Measurements from ENCODE around the gene AGPS. TPM values are rescaled to one million over a fixed set of nuclear protein-coding genes. Genes with fewer than 3 reads are reported as not detected.

AGPS gene
- total and polyA plus RNA-seq, 10 of the 15 experiments (the other 5 are each of a cell fraction or from before 2014, with no cell fraction given) = 7.9 to 54.2 (median 38.7) TPM

- H4K20me1 ChIP-seq (ENCODE audit: control insufficient read depth, insufficient read depth) = no peaks in the 10 kb centered on the region
- DNase-seq (ENCODE audit: low read depth, low spot score) (no peak), ATAC-seq (no peak), FAIRE-seq (peak; percentile 75)
- H2AFZ ChIP-seq (ENCODE audit: control insufficient read depth, low read depth, low read length) = no peak overlapping the region
- no peaks in the 10 kb centered on the region for H3K79me2 ChIP-seq (ENCODE audit: control insufficient read depth, insufficient read depth, low read length)
- H3K27me3 ChIP-seq (replicated peaks in 1 of 2; ENCODE audit: control insufficient read depth in 2 of 2, insufficient read depth in 2 of 2, low read length in 1 of 2) = no peaks in the 10 kb centered on the region
- H3K36me3 ChIP-seq (ENCODE audit: control insufficient read depth in 2 of 2, insufficient read depth in 2 of 2, low read length in 1 of 2) = no peaks in the 10 kb centered on the region; a peak in 1 of 4 replicates
- WGBS (ENCODE audit: insufficient coverage, insufficient replicate concordance, low lambda C conversion rate, missing lambda C conversion rate) = 95% methylated on average over 2 of the region's 2 CpGs
- SMC1A ChIA-PET (ENCODE audit: uncharacterized antibody, unreplicated experiment) = interaction anchor here (0.6 kb wide), 1 partner anchor 234 kb away, joined by 3 read pairs; no protein-coding TSS in a partner anchor
- no peak overlapping the region for H3K4me3 ChIP-seq
- H3K9me3 ChIP-seq (replicated peaks; ENCODE audit: control insufficient read depth, insufficient read depth, low read length) = no peaks in the 10 kb centered on the region; the same call in 1 of the 3 replicates
- no peak overlapping the region for H3K4me2 ChIP-seq (ENCODE audit: control insufficient read depth, insufficient read depth)
- no peak overlapping the region for H3K9ac ChIP-seq (ENCODE audit: control insufficient read depth, insufficient read depth, low read length)
- POLR2A ChIA-PET = no interaction called here
- RAD21 ChIA-PET (ENCODE audit: unreplicated experiment) = no interaction called here
- CTCF ChIA-PET = interaction anchor here (0.5 to 1.5 kb wide), 2 partner anchors 12 to 1058 kb away, joined by 3 to 6 read pairs; no protein-coding TSS in a partner anchor
- no peaks in the 10 kb centered on the region for H3K4me1 ChIP-seq (ENCODE audit: control insufficient read depth, insufficient read depth, low read length)
- no peak overlapping the region for H3K27ac ChIP-seq (ENCODE audit: control insufficient read depth, insufficient read depth)
- intact Hi-C loops (cut with micrococcal nuclease; ENCODE audit: unreplicated experiment) = no loop called here
- TF ChIP-seq JUND (IDR thresholded peaks at IDR 0.05; ENCODE audit: low read depth, low read length) = no peak
- no peak for TF ChIP-seq NR2C1 (IDR thresholded peaks at IDR 0.05)
- TF ChIP-seq CBX5 (IDR thresholded peaks at IDR 0.05; ENCODE audit: low read depth) = peak; percentile 75; the same call in 1 of the 2 replicates
- in situ Hi-C loops (cut with MboI) = no loop called here
- no TSS peak for BruUV-seq (replicated peaks)
Measured at GRCh38 chr2:177478029-177478428, 85.5 kb downstream of the AGPS start.

GRCh38 chr2:177478907-177479306, 86.3 kb downstream of the AGPS start:
- H3K79me2 ChIP-seq (ENCODE audit: control insufficient read depth, insufficient read depth, low read length) = no peaks in the 10 kb centered on the region
- ChIA-PET CTCF (interaction anchor here (1.5 kb wide), 1 partner anchor 11 kb away, joined by 6 read pairs; no protein-coding TSS in a partner anchor), RAD21 (ENCODE audit: unreplicated experiment) (no interaction called here), POLR2A (no interaction called here), SMC1A (ENCODE audit: uncharacterized antibody, unreplicated experiment) (interaction anchor here (0.8 kb wide), 1 partner anchor 38 kb away, joined by 3 read pairs; no protein-coding TSS in a partner anchor)
- FAIRE-seq (no peak), DNase-seq (ENCODE audit: low read depth, low spot score) (no peak), ATAC-seq (no peak)
- H2AFZ ChIP-seq (ENCODE audit: control insufficient read depth, low read depth, low read length) = no peak overlapping the region
- H3K4me1 ChIP-seq (ENCODE audit: control insufficient read depth, insufficient read depth, low read length) = no peaks in the 10 kb centered on the region
- BruUV-seq (replicated peaks) = no TSS peak
- H3K4me2 ChIP-seq (ENCODE audit: control insufficient read depth, insufficient read depth) = no peak overlapping the region
- H3K27me3 ChIP-seq (replicated peaks in 1 of 2; ENCODE audit: control insufficient read depth in 2 of 2, insufficient read depth in 2 of 2, low read length in 1 of 2) = no peaks in the 10 kb centered on the region
- intact Hi-C loops (cut with micrococcal nuclease; ENCODE audit: unreplicated experiment) (no loop called here), in situ Hi-C loops (cut with MboI) (no loop called here)
- no peaks in the 10 kb centered on the region; the same call in 1 of the 3 replicates for H3K9me3 ChIP-seq (replicated peaks; ENCODE audit: control insufficient read depth, insufficient read depth, low read length)
- WGBS (ENCODE audit: insufficient coverage, insufficient replicate concordance, low lambda C conversion rate, missing lambda C conversion rate) = 94% methylated on average over 2 of the region's 2 CpGs
- H3K4me3 ChIP-seq = no peak overlapping the region
- no peaks in the 10 kb centered on the region; a peak in 1 of 4 replicates for H3K36me3 ChIP-seq (ENCODE audit: control insufficient read depth in 2 of 2, insufficient read depth in 2 of 2, low read length in 1 of 2)
- no peak overlapping the region for H3K27ac ChIP-seq (ENCODE audit: control insufficient read depth, insufficient read depth)
- H3K9ac ChIP-seq (ENCODE audit: control insufficient read depth, insufficient read depth, low read length) = no peak overlapping the region
- no peaks in the 10 kb centered on the region for H4K20me1 ChIP-seq (ENCODE audit: control insufficient read depth, insufficient read depth)
- TF ChIP-seq MEF2A (IDR thresholded peaks at IDR 0.05; ENCODE audit: insufficient read depth, low read depth, low read length) (no peak), SREBF1 (IDR thresholded peaks at IDR 0.05; ENCODE audit: low read length) (no peak), CHD1 (IDR thresholded peaks at IDR 0.05; ENCODE audit: low read depth, low read length) (no peak), EP300 (IDR thresholded peaks at IDR 0.05; ENCODE audit: borderline replicate concordance in 1 of 2, control insufficient read depth in 1 of 2, low read depth in 2 of 2, low read length in 2 of 2) (no peak), SRF (IDR thresholded peaks at IDR 0.05; ENCODE audit: low read depth in 2 of 2, low read length in 2 of 2) (no peak), SIN3A (IDR thresholded peaks at IDR 0.05; ENCODE audit: low read depth, low read length) (no peak), PRDM15 (CRISPR knock-in tag; IDR thresholded peaks at IDR 0.05) (no peak)
